ENCODE results near the gene CNST.

The CNST gene

GRCh38 chr1:246683521-246683920, 117.3 kb downstream of the CNST start:
- Histone ChIP-seq H3K56ac (ENCODE audit: low read length) (no peak overlapping the region), H2AK5ac (ENCODE audit: low read length) (no peak overlapping the region), H3K4me3 (ENCODE audit: low read length) (no peak overlapping the region), H2BK15ac (replicated peaks; ENCODE audit: low read depth) (no peak overlapping the region), H3K4ac (ENCODE audit: low read depth, low read length) (no peak overlapping the region), H3K4me2 (ENCODE audit: low read length) (no peak overlapping the region), H3K79me2 (ENCODE audit: control insufficient read depth, insufficient read depth, low read length) (no peaks in the 10 kb centered on the region), H3K27ac (ENCODE audit: low read depth, low read length) (no peak overlapping the region), H2BK120ac (ENCODE audit: low read depth, low read length) (no peak overlapping the region), H3K79me1 (ENCODE audit: low read length) (no peaks in the 10 kb centered on the region), H3K27me3 (ENCODE audit: insufficient read depth, low read length, poor library complexity) (no peaks in the 10 kb centered on the region), H3K36me3 (ENCODE audit: control insufficient read depth, insufficient read depth, low read length) (no peaks in the 10 kb centered on the region), H3K18ac (ENCODE audit: low read length) (no peak overlapping the region), H3K9ac (ENCODE audit: low read length) (no peak overlapping the region), H2BK5ac (ENCODE audit: low read length) (no peak overlapping the region), H4K5ac (ENCODE audit: low read length) (no peak overlapping the region), H3K23ac (ENCODE audit: low read length) (no peak overlapping the region), H4K8ac (ENCODE audit: low read depth, low read length) (no peak overlapping the region), H3K4me1 (ENCODE audit: control insufficient read depth, low read depth, low read length) (no peaks in the 10 kb centered on the region)
- peak; percentile 52 for DNase-seq
- WGBS (ENCODE audit: extremely low coverage, insufficient coverage, low lambda C conversion rate), result no CpG with 5 or more reads among the region's 9 CpGs

- H3K4ac ChIP-seq (ENCODE audit: low read depth, low read length), result no peak overlapping the region
- no peak overlapping the region for H3K4me3 ChIP-seq (ENCODE audit: low read length)
- H3K56ac ChIP-seq (ENCODE audit: low read length), result no peak overlapping the region
- H3K36me3 ChIP-seq (ENCODE audit: control insufficient read depth, insufficient read depth, low read length), result no peaks in the 10 kb centered on the region
- H3K4me2 ChIP-seq (ENCODE audit: low read length), result no peak overlapping the region
- H3K27me3 ChIP-seq (ENCODE audit: insufficient read depth, low read length, poor library complexity), result no peaks in the 10 kb centered on the region
- no peak overlapping the region for H2BK120ac ChIP-seq (ENCODE audit: low read depth, low read length)
- no peak overlapping the region for H3K27ac ChIP-seq (ENCODE audit: low read depth, low read length)
- peak; percentile 44 for DNase-seq
- no peak overlapping the region for H2BK15ac ChIP-seq (replicated peaks; ENCODE audit: low read depth)
- no peaks in the 10 kb centered on the region for H3K79me1 ChIP-seq (ENCODE audit: low read length)
- H3K4me1 ChIP-seq (ENCODE audit: control insufficient read depth, low read depth, low read length), result no peaks in the 10 kb centered on the region
- no peak overlapping the region for H3K18ac ChIP-seq (ENCODE audit: low read length)
- no peak overlapping the region for H4K8ac ChIP-seq (ENCODE audit: low read depth, low read length)
- no peaks in the 10 kb centered on the region for H3K79me2 ChIP-seq (ENCODE audit: control insufficient read depth, insufficient read depth, low read length)
- H3K9ac ChIP-seq (ENCODE audit: low read length), result no peak overlapping the region
- H2BK5ac ChIP-seq (ENCODE audit: low read length), result no peak overlapping the region
- H4K5ac ChIP-seq (ENCODE audit: low read length), result no peak overlapping the region
- H2AK5ac ChIP-seq (ENCODE audit: low read length), result no peak overlapping the region
- no peak overlapping the region for H3K23ac ChIP-seq (ENCODE audit: low read length)
- WGBS (ENCODE audit: extremely low coverage, insufficient coverage, low lambda C conversion rate), result no CpG with 5 or more reads among the region's 14 CpGs
Observed at GRCh38 chr1:246687002-246687401, 120.7 kb downstream of the CNST start.

GRCh38 chr1:246689409-246690008, 123.3 kb downstream of the CNST start:
- H2BK5ac ChIP-seq (ENCODE audit: low read length), result no peak overlapping the region
- no peaks in the 10 kb centered on the region for H3K27me3 ChIP-seq (ENCODE audit: insufficient read depth, low read length, poor library complexity)
- no peak overlapping the region for H4K8ac ChIP-seq (ENCODE audit: low read depth, low read length)
- no peak overlapping the region for H2BK120ac ChIP-seq (ENCODE audit: low read depth, low read length)
- H3K4me2 ChIP-seq (ENCODE audit: low read length), result no peak overlapping the region
- H3K18ac ChIP-seq (ENCODE audit: low read length), result no peak overlapping the region
- H3K4ac ChIP-seq (ENCODE audit: low read depth, low read length), result no peak overlapping the region
- H2BK15ac ChIP-seq (replicated peaks; ENCODE audit: low read depth), result no peak overlapping the region
- H3K9ac ChIP-seq (ENCODE audit: low read length), result no peak overlapping the region
- no peak overlapping the region for H2AK5ac ChIP-seq (ENCODE audit: low read length)
- no peak overlapping the region for H3K4me3 ChIP-seq (ENCODE audit: low read length)
- no peak overlapping the region for H3K27ac ChIP-seq (ENCODE audit: low read depth, low read length)
- WGBS (ENCODE audit: extremely low coverage, insufficient coverage, low lambda C conversion rate), result no CpG with 5 or more reads among the region's 16 CpGs
- DNase-seq, result peak; percentile 64
- H3K79me2 ChIP-seq (ENCODE audit: control insufficient read depth, insufficient read depth, low read length), result no peaks in the 10 kb centered on the region
- H3K79me1 ChIP-seq (ENCODE audit: low read length), result no peaks in the 10 kb centered on the region
- no peak overlapping the region for H3K56ac ChIP-seq (ENCODE audit: low read length)
- no peaks in the 10 kb centered on the region for H3K4me1 ChIP-seq (ENCODE audit: control insufficient read depth, low read depth, low read length)
- H4K5ac ChIP-seq (ENCODE audit: low read length), result no peak overlapping the region
- no peaks in the 10 kb centered on the region for H3K36me3 ChIP-seq (ENCODE audit: control insufficient read depth, insufficient read depth, low read length)
- no peak overlapping the region for H3K23ac ChIP-seq (ENCODE audit: low read length)

GRCh38 chr1:246690100-246690499, 123.8 kb downstream of the CNST start:
- Histone ChIP-seq H3K27ac (ENCODE audit: low read depth, low read length) (no peak overlapping the region), H2BK15ac (replicated peaks; ENCODE audit: low read depth) (no peak overlapping the region), H3K4me2 (ENCODE audit: low read length) (no peak overlapping the region), H3K4me1 (ENCODE audit: control insufficient read depth, low read depth, low read length) (no peaks in the 10 kb centered on the region), H4K8ac (ENCODE audit: low read depth, low read length) (no peak overlapping the region), H3K79me1 (ENCODE audit: low read length) (no peaks in the 10 kb centered on the region), H3K18ac (ENCODE audit: low read length) (no peak overlapping the region), H3K4ac (ENCODE audit: low read depth, low read length) (no peak overlapping the region), H3K9ac (ENCODE audit: low read length) (no peak overlapping the region), H2BK5ac (ENCODE audit: low read length) (no peak overlapping the region), H3K36me3 (ENCODE audit: control insufficient read depth, insufficient read depth, low read length) (no peaks in the 10 kb centered on the region), H3K79me2 (ENCODE audit: control insufficient read depth, insufficient read depth, low read length) (no peaks in the 10 kb centered on the region), H2AK5ac (ENCODE audit: low read length) (no peak overlapping the region), H3K4me3 (ENCODE audit: low read length) (no peak overlapping the region), H3K27me3 (ENCODE audit: insufficient read depth, low read length, poor library complexity) (no peaks in the 10 kb centered on the region), H3K56ac (ENCODE audit: low read length) (no peak overlapping the region), H4K5ac (ENCODE audit: low read length) (no peak overlapping the region), H3K23ac (ENCODE audit: low read length) (no peak overlapping the region), H2BK120ac (ENCODE audit: low read depth, low read length) (no peak overlapping the region)
- no CpG with 5 or more reads among the region's 12 CpGs for WGBS (ENCODE audit: extremely low coverage, insufficient coverage, low lambda C conversion rate)
- DNase-seq, result no peak

GRCh38 chr1:246691622-246692495, 125.6 kb downstream of the CNST start:
- Histone ChIP-seq H4K5ac (ENCODE audit: low read length) (no peak overlapping the region), H3K4me2 (ENCODE audit: low read length) (no peak overlapping the region), H3K4ac (ENCODE audit: low read depth, low read length) (no peak overlapping the region), H3K9ac (ENCODE audit: low read length) (no peak overlapping the region), H3K27ac (ENCODE audit: low read depth, low read length) (no peak overlapping the region), H2BK120ac (ENCODE audit: low read depth, low read length) (no peak overlapping the region), H4K8ac (ENCODE audit: low read depth, low read length) (no peak overlapping the region), H2AK5ac (ENCODE audit: low read length) (no peak overlapping the region), H2BK5ac (ENCODE audit: low read length) (no peak overlapping the region), H3K56ac (ENCODE audit: low read length) (no peak overlapping the region), H3K4me1 (ENCODE audit: control insufficient read depth, low read depth, low read length) (no peaks in the 10 kb centered on the region), H3K79me1 (ENCODE audit: low read length) (no peaks in the 10 kb centered on the region), H3K36me3 (ENCODE audit: control insufficient read depth, insufficient read depth, low read length) (no peaks in the 10 kb centered on the region), H3K4me3 (ENCODE audit: low read length) (no peak overlapping the region), H3K18ac (ENCODE audit: low read length) (no peak overlapping the region), H3K23ac (ENCODE audit: low read length) (no peak overlapping the region), H3K27me3 (ENCODE audit: insufficient read depth, low read length, poor library complexity) (no peaks in the 10 kb centered on the region), H2BK15ac (replicated peaks; ENCODE audit: low read depth) (no peak overlapping the region), H3K79me2 (ENCODE audit: control insufficient read depth, insufficient read depth, low read length) (no peaks in the 10 kb centered on the region)
- no CpG with 5 or more reads among the region's 15 CpGs for WGBS (ENCODE audit: extremely low coverage, insufficient coverage, low lambda C conversion rate)
- DNase-seq, result peak; percentile 57

Measured in mesendoderm (in vitro differentiated cells).